HepG2 (cell line): Measurements from ENCODE around the gene SLC9A9. TPM values are rescaled to one million over a fixed set of nuclear protein-coding genes. Genes with fewer than 3 reads are reported as not detected.

Source experiments
- ATAC-seq: fragments of 200-7000 bp; cut with Tn5 transposase; 3 replicates; pipeline ENCODE4 v1.9.1; 2020; ENCODE audit warnings: mild to moderate bottlenecking, moderate library complexity
- BruUV-seq: library from RNA; stranded (reverse); fragments of 400-500 nt; replicated peaks from 2 replicates; lab custom pipeline; 2021; lab: Mats Ljungman, UMichigan
- CTCF ChIA-PET: fragments of 300-600 bp; formaldehyde crosslinking; extraction: SDS; loops from one replicate; lab custom pipeline; 2021; ENCODE audit warnings: low total read pairs, inconsistent platforms, low intra/inter-chr PET ratio; lab: Yijun Ruan, JAX
- POLR2A ChIA-PET: fragments of 350-600 bp; sonication (Branson Sonifier 250); formaldehyde crosslinking; loops from one replicate; lab custom pipeline; 2020; ENCODE audit warnings: antibody characterized with exemption, inconsistent platforms; lab: Yijun Ruan, JAX
- DNase-seq: peaks from one replicate; pipeline ENCODE4 v3.0.0-alpha.2; 2015; ENCODE audit warnings: low spot score
- FAIRE-seq: peaks from 3 replicates; lab custom pipeline; 2011; peaks lifted over from hg19 to GRCh38; lab: Jason Lieb, UNC
- H2AFZ ChIP-seq: one replicate; pipeline ENCODE4 v1.6.1; 2011; ENCODE audit warnings: low read length, inconsistent platforms
- H3K27ac ChIP-seq: fragments of 300-600 bp; 3 replicates; pipeline ENCODE4 v1.8.0; 2011; ENCODE audit warnings: mixed run types, mild to moderate bottlenecking, mixed read lengths, low read length, inconsistent platforms; ENCODE audit not compliant: insufficient read depth; ENCODE audit errors: extremely low read length
- H3K27me3 ChIP-seq, 2 experiments: fragments of 200-600 bp in 1 of 2; 2 replicates in 1 of 2; 3 replicates in 1 of 2; pipeline versions ENCODE4 v1.6.0 to v1.8.0; 2011; ENCODE audit warnings: low read length in 2 of 2, mild to moderate bottlenecking in 2 of 2, moderate library complexity in 2 of 2, inconsistent platforms in 1 of 2; ENCODE audit not compliant: insufficient read depth in 2 of 2, control insufficient read depth in 1 of 2
- H3K36me3 ChIP-seq, 2 experiments: fragments of 200-600 bp in 1 of 2; replicated peaks in 1 of 2; 2 replicates in 1 of 2; 3 replicates in 1 of 2; pipeline versions ENCODE4 v1.5.1 to v1.8.0; 2011; ENCODE audit warnings: low read length in 2 of 2, inconsistent platforms in 1 of 2; ENCODE audit not compliant: insufficient read depth in 2 of 2, control insufficient read depth in 1 of 2
- H3K4me1 ChIP-seq: 2 replicates; pipeline ENCODE4 v1.5.1; 2012; ENCODE audit warnings: low read length, inconsistent platforms; ENCODE audit not compliant: insufficient read depth
- H3K4me2 ChIP-seq: 2 replicates; pipeline ENCODE4 v1.6.0; 2011; ENCODE audit warnings: low read depth, low read length, inconsistent platforms
- H3K4me3 ChIP-seq, 3 experiments: fragments of 200-600 bp in 1 of 3; sonication (generic), shearing (Covaris generic) in 1 of 3; replicated peaks in 1 of 3; 2 replicates each; pipeline ENCODE4 v1.5.1; 2011 to 2016; ENCODE audit warnings: low read length in 3 of 3, inconsistent platforms in 2 of 3, low read depth in 2 of 3, mild to moderate bottlenecking in 2 of 3, control low read depth in 1 of 3, mixed read lengths in 1 of 3; ENCODE audit not compliant: insufficient read depth in 1 of 3
- H3K79me2 ChIP-seq: one replicate; pipeline ENCODE4 v1.6.1; 2011; ENCODE audit warnings: low read length, inconsistent platforms; ENCODE audit not compliant: insufficient read depth
- H3K9ac ChIP-seq: 2 replicates; pipeline ENCODE4 v1.6.0; 2011; ENCODE audit warnings: mild to moderate bottlenecking, low read depth, low read length, inconsistent platforms; ENCODE audit not compliant: insufficient read depth
- H3K9me3 ChIP-seq: 2 replicates; pipeline ENCODE4 v1.5.1; 2012; ENCODE audit warnings: mild to moderate bottlenecking, low read length
- H4K20me1 ChIP-seq: 2 replicates; pipeline ENCODE4 v1.6.0; 2011; ENCODE audit warnings: inconsistent platforms, mild to moderate bottlenecking, low read length, moderate library complexity; ENCODE audit not compliant: insufficient read depth
- HINFP ChIP-seq: sonication (generic); formaldehyde crosslinking; IDR thresholded peaks from 2 replicates; pipeline ENCODE4 v1.4.0; 2020; ENCODE audit warnings: low read depth, mild to moderate bottlenecking, missing genetic modification reagents
- POLR2AphosphoS5 ChIP-seq: IDR thresholded peaks from 2 replicates; pipeline ENCODE4 v1.6.1; 2012; ENCODE audit warnings: low read depth, low read length
- RNF2 ChIP-seq: fragments of 450-650 bp; conservative IDR thresholded peaks from 2 replicates; pipeline ENCODE4 v1.6.1; 2016; ENCODE audit warnings: low read depth
- TCF12 ChIP-seq, 2 experiments: fragments of 450-650 bp in 1 of 2; sonication (generic) in 1 of 2; formaldehyde crosslinking in 1 of 2; IDR thresholded peaks; 2 replicates each; pipeline versions ENCODE4 v1.6.1 to v1.8.0; 2017 to 2022; ENCODE audit warnings: antibody characterized with exemption in 1 of 2, mild to moderate bottlenecking in 1 of 2, missing genetic modification reagents in 1 of 2, moderate library complexity in 1 of 2
- TEAD2 ChIP-seq: sonication (generic); formaldehyde crosslinking; IDR thresholded peaks from 2 replicates; pipeline ENCODE4 v1.9.0; 2021; ENCODE audit warnings: missing genetic modification reagents
- ZBTB38 ChIP-seq: sonication (generic); formaldehyde crosslinking; IDR thresholded peaks from 2 replicates; pipeline ENCODE4 v1.5.1; 2020; ENCODE audit warnings: mild to moderate bottlenecking, missing genetic modification reagents
- ZMYM3 ChIP-seq: sonication (generic); formaldehyde crosslinking; IDR thresholded peaks from 2 replicates; pipeline ENCODE4 v1.5.1; 2020; ENCODE audit warnings: mild to moderate bottlenecking, missing genetic modification reagents
- ZNF101 ChIP-seq: sonication (generic); formaldehyde crosslinking; IDR thresholded peaks from 2 replicates; pipeline ENCODE4 v1.4.0; 2020; ENCODE audit warnings: mild to moderate bottlenecking, low read depth, missing genetic modification reagents, borderline replicate concordance
- ZNF160 ChIP-seq: sonication (generic); formaldehyde crosslinking; IDR thresholded peaks from 2 replicates; pipeline ENCODE4 v1.8.0; 2022; ENCODE audit warnings: mild to moderate bottlenecking, inconsistent platforms, missing genetic modification reagents
- ZNF329 ChIP-seq: sonication (generic); formaldehyde crosslinking; IDR thresholded peaks from 2 replicates; pipeline ENCODE4 v1.9.0; 2021; ENCODE audit warnings: low read depth, mild to moderate bottlenecking, missing genetic modification reagents
- ZNF724P ChIP-seq: sonication (generic); formaldehyde crosslinking; IDR thresholded peaks from 2 replicates; pipeline ENCODE4 v1.8.0; 2022; ENCODE audit warnings: missing genetic modification reagents, borderline replicate concordance
- ZNF747 ChIP-seq: sonication (generic); formaldehyde crosslinking; IDR thresholded peaks from 2 replicates; pipeline ENCODE4 v1.8.1; 2023; ENCODE audit warnings: missing genetic modification reagents, mild to moderate bottlenecking, borderline replicate concordance
- WGBS: methylation state at CpG from one replicate; pipeline ENCODE4 v1.1.6; 2017; ENCODE audit warnings: low lambda C conversion rate; 5-methylcytosine and 5-hydroxymethylcytosine counted together
- in situ Hi-C: cut with HindIII; loops from 2 replicates; pipeline ENCODE4 v1.10.0; 2017; ENCODE audit warnings: low pct_unique_long_range_greater_than_20kb; ENCODE audit not compliant: extremely low pct_ligation_motif_present
- intact Hi-C: fragments of 100-400 bp; cut with micrococcal nuclease; formaldehyde crosslinking; loops from one replicate; pipeline ENCODE4 v1.10.0; 2022; ENCODE audit not compliant: unreplicated experiment
- polyA plus RNA-seq, 8 experiments: library from polyadenylated mRNA; depleted of rRNA in 3 of 8; stranded (reverse) in 7 of 8; unstranded in 1 of 8; fragments of >200 nt; fragmentation: Illumina TruSeq in 4 of 8; extraction: Trizol in 4 of 8; gene quantifications; 2 replicates each; pipeline versions ENCODE4 v1.2.1 to v1.2.3, GENCODE V29; 2011 to 2016; ENCODE audit warnings: low read depth in 4 of 8, missing spikeins in 1 of 8, mixed read lengths in 1 of 8; ENCODE audit not compliant: insufficient read depth in 1 of 8
- total RNA-seq, 5 experiments: library from RNA; depleted of rRNA; stranded (reverse); fragments of >200 nt; fragmentation: Illumina TruSeq; extraction: Trizol; gene quantifications; 2 replicates each; pipeline ENCODE4 v1.2.3, GENCODE V29; 2016; ENCODE audit warnings: low read depth in 1 of 5
- TF ChIP-seq, protein P1 (sequence below): sonication (generic); formaldehyde crosslinking; IDR thresholded peaks from 2 replicates; pipeline ENCODE4 v1.9.0; 2021; ENCODE audit warnings: missing genetic modification reagents, borderline replicate concordance
- TF ChIP-seq, protein P2 (sequence below): sonication (generic); formaldehyde crosslinking; IDR thresholded peaks from 2 replicates; pipeline ENCODE4 v1.8.1; 2023; ENCODE audit warnings: missing genetic modification reagents, inconsistent platforms, borderline replicate concordance
- TF ChIP-seq, protein P3 (sequence below): IDR thresholded peaks from 2 replicates; pipeline ENCODE4 v1.6.1; 2016; ENCODE audit warnings: mild to moderate bottlenecking

The SLC9A9 gene
- total and polyA plus RNA-seq, 2 of the 13 experiments (the other 11 are each of a cell fraction or from before 2014, with no cell fraction given) = not detected

DNA sequence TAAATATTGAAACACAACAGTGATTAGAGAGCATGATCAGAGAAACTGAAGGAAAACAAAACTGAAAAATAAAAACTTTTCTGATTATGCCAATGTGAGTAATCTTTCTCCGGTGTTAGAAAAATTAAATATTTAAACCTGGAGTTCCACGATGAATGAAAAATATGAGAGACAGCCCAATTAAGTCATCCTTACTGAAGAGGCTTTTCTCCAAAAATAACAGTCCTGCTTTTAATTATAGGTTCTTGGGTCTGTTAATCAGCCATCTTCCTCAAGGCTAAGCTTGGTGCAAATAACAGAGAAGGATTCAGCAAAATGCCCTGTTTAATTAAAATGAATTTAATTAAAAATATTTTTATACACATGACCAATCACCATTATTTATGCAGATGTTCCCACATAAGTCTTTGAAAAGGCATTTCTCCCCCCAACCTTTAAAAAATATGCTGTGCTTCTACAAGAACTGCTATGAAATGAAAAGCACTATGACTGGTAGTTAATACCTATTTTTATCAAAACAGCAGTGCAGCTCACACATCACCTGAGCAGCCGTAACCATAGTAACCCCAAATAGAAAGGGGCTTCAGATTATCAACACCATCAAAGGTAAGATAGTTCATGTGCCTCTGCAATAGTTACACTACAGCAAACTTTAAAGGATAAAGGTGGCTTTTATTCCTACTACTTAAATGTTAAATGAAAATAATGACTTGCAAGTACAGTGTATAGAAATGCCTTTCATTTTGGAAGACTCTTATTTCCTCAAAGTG is 175.7 kb downstream of the SLC9A9 start (continued):
- TF ChIP-seq, protein P1, sequence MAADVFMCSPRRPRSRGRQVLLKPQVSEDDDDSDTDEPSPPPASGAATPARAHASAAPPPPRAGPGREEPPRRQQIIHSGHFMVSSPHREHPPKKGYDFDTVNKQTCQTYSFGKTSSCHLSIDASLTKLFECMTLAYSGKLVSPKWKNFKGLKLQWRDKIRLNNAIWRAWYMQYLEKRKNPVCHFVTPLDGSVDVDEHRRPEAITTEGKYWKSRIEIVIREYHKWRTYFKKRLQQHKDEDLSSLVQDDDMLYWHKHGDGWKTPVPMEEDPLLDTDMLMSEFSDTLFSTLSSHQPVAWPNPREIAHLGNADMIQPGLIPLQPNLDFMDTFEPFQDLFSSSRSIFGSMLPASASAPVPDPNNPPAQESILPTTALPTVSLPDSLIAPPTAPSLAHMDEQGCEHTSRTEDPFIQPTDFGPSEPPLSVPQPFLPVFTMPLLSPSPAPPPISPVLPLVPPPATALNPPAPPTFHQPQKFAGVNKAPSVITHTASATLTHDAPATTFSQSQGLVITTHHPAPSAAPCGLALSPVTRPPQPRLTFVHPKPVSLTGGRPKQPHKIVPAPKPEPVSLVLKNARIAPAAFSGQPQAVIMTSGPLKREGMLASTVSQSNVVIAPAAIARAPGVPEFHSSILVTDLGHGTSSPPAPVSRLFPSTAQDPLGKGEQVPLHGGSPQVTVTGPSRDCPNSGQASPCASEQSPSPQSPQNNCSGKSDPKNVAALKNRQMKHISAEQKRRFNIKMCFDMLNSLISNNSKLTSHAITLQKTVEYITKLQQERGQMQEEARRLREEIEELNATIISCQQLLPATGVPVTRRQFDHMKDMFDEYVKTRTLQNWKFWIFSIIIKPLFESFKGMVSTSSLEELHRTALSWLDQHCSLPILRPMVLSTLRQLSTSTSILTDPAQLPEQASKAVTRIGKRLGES (CRISPR knock-in tag) = no peak
- TF ChIP-seq ZNF101 (CRISPR knock-in tag) = no peak

DNA sequence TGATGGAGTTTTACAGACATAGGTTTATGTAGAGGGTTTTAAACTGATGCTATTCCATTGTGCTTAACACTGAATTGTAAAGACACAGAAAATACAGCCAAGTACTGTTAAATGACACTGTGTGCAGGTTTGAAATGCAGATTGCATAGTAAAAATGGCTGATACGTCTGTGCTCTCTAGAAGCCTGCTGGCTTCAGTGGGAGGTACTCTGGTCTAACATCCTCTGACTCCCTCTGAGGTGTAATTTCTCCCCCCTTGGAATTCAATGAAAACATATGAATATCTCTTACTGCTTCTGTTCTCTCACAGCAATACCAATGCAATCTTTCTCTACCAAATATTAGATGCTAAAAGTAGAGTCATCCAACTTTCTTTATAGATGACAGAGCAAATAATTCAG is 176.6 kb downstream of the SLC9A9 start:
- no peak overlapping the region for H2AFZ ChIP-seq
- no peak overlapping the region for H3K4me2 ChIP-seq
- H3K4me1 ChIP-seq = no peaks in the 10 kb centered on the region
- no peak overlapping the region for H3K27ac ChIP-seq
- H3K36me3 ChIP-seq = no peaks in the 10 kb centered on the region
- H3K79me2 ChIP-seq = no peaks in the 10 kb centered on the region
- ChIA-PET CTCF (no interaction called here), POLR2A (no interaction called here)
- in situ Hi-C loops (no loop called here), intact Hi-C loops (no loop called here)
- no peaks in the 10 kb centered on the region for H3K9me3 ChIP-seq
- BruUV-seq = no TSS peak
- 0% methylated on average over 1 of the region's 1 CpG for WGBS
- ATAC-seq = no peak
- no peak for FAIRE-seq
- DNase-seq = no peak
- no peak overlapping the region for H3K4me3 ChIP-seq
- no peaks in the 10 kb centered on the region for H3K27me3 ChIP-seq
- H4K20me1 ChIP-seq = no peaks in the 10 kb centered on the region
- no peak overlapping the region for H3K9ac ChIP-seq
- TF ChIP-seq ZMYM3 (CRISPR knock-in tag) (no peak), ZNF160 (CRISPR knock-in tag) (no peak), ZNF747 (CRISPR knock-in tag) (no peak), TCF12 (IDR thresholded peaks at IDR 0.05) (no peak), TCF12 (CRISPR knock-in tag; IDR thresholded peaks at IDR 0.05) (no peak), HINFP (CRISPR knock-in tag) (no peak), ZNF724P (no peak), POLR2AphosphoS5 (no peak), ZBTB38 (CRISPR knock-in tag) (no peak), TEAD2 (no peak), RNF2 (no peak), ZNF329 (CRISPR knock-in tag) (no peak)
- TF ChIP-seq, protein P2, sequence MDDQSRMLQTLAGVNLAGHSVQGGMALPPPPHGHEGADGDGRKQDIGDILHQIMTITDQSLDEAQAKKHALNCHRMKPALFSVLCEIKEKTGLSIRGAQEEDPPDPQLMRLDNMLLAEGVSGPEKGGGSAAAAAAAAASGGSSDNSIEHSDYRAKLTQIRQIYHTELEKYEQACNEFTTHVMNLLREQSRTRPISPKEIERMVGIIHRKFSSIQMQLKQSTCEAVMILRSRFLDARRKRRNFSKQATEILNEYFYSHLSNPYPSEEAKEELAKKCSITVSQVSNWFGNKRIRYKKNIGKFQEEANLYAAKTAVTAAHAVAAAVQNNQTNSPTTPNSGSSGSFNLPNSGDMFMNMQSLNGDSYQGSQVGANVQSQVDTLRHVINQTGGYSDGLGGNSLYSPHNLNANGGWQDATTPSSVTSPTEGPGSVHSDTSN (CRISPR knock-in tag) = no peak
- TF ChIP-seq, protein P3, sequence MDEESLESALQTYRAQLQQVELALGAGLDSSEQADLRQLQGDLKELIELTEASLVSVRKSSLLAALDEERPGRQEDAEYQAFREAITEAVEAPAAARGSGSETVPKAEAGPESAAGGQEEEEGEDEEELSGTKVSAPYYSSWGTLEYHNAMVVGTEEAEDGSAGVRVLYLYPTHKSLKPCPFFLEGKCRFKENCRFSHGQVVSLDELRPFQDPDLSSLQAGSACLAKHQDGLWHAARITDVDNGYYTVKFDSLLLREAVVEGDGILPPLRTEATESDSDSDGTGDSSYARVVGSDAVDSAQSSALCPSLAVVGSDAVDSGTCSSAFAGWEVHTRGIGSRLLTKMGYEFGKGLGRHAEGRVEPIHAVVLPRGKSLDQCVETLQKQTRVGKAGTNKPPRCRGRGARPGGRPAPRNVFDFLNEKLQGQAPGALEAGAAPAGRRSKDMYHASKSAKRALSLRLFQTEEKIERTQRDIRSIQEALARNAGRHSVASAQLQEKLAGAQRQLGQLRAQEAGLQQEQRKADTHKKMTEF (CRISPR knock-in tag) = no peak
